ENCODE data around the gene PGGT1B.

Gene PGGT1B

GRCh38 chr5:115180165-115180709 is 82.4 kb downstream of the PGGT1B start:
- DNase-seq (ENCODE audit: low read depth in 2 of 2): no peak

GRCh38 chr5:115179394-115180164 is 83.1 kb downstream of the PGGT1B start:
- DNase-seq (ENCODE audit: low read depth in 2 of 2): no peak

- DNase-seq (ENCODE audit: low read depth in 2 of 2): no peak
Measured at GRCh38 chr5:115179030-115179393, 83.7 kb downstream of the PGGT1B start.

- DNase-seq (ENCODE audit: low read depth in 2 of 2): no peak
Measured at GRCh38 chr5:115170929-115171510, 91.7 kb downstream of the PGGT1B start.

- DNase-seq (ENCODE audit: low read depth in 2 of 2): no peak
Measured at GRCh38 chr5:115170134-115170928, 92.3 kb downstream of the PGGT1B start.

- peak; percentile 60 to 74 for DNase-seq (ENCODE audit: low read depth in 2 of 2)
Measured at GRCh38 chr5:115169487-115170133, 93.1 kb downstream of the PGGT1B start, which contains the start of gene TRIM36. Gene TRIM36, minus strand, starts transcription at chr5:115169908. Its CDS starts 274 bp downstream, at chr5:115169634.

GRCh38 chr5:115168829-115169486 is 93.7 kb downstream of the PGGT1B start:
- no peak for DNase-seq (ENCODE audit: low read depth in 2 of 2)

GRCh38 chr5:115166744-115167393 is 95.8 kb downstream of the PGGT1B start:
- DNase-seq (ENCODE audit: low read depth in 2 of 2): no peak

GRCh38 chr5:115165790-115166189 is 96.9 kb downstream of the PGGT1B start:
- DNase-seq (ENCODE audit: low read depth in 2 of 2): no peak

GRCh38 chr5:115160975-115161475 is 101.7 kb downstream of the PGGT1B start:
- DNase-seq (ENCODE audit: low read depth in 2 of 2): no peak

All from stimulated activated CD4-positive, alpha-beta T cell treated with anti-CD3 and anti-CD28 coated beads, Interleukin-1b, Interleukin-23, amount 100 ng/mL, for 1 hour (primary cell).